GM12878 (cell line): Measurements from ENCODE around the gene DNAAF8. TPM values are rescaled to one million over a fixed set of nuclear protein-coding genes. Genes with fewer than 3 reads are reported as not detected.

Source experiments
- ATAC-seq: fragments of 200-7000 bp; cut with Tn5 transposase; 3 replicates; pipeline ENCODE4 v1.9.1; 2020; ENCODE audit warnings: mild to moderate bottlenecking, moderate library complexity
- Bru-seq: library from RNA; stranded (reverse); fragments of 400-500 nt; gene quantifications from one replicate; lab custom pipeline; 2021; lab: Mats Ljungman, UMichigan
- BruChase-seq, 2 experiments: library from RNA; stranded (reverse); fragments of 400-500 nt; gene quantifications; one replicate each; lab custom pipeline; 2021; lab: Mats Ljungman, UMichigan
- BruUV-seq: library from RNA; stranded (reverse); fragments of 400-500 nt; replicated peaks from 2 replicates; lab custom pipeline; 2021; lab: Mats Ljungman, UMichigan
- CTCF ChIA-PET: fragments of 300-600 bp; sonication (Branson Sonifier 250); formaldehyde crosslinking; extraction: SDS; loops from one replicate; lab custom pipeline; 2021; ENCODE audit warnings: inconsistent platforms; lab: Yijun Ruan, JAX
- POLR2A ChIA-PET: fragments of 350-600 bp; formaldehyde crosslinking; extraction: SDS; loops from one replicate; lab custom pipeline; 2021; ENCODE audit warnings: inconsistent platforms; lab: Charles Lee
- RAD21 ChIA-PET: fragments of 300-600 bp; sonication (Branson Sonifier 250); formaldehyde crosslinking; loops from one replicate; lab custom pipeline; 2023; ENCODE audit warnings: antibody characterized with exemption; ENCODE audit not compliant: unreplicated experiment; lab: Charles Lee
- SMC1A ChIA-PET: fragments of 300-600 bp; sonication (Branson Sonifier 250); formaldehyde crosslinking; loops from one replicate; lab custom pipeline; 2023; ENCODE audit not compliant: unreplicated experiment, uncharacterized antibody; lab: Charles Lee
- DNase-seq: peaks from one replicate; pipeline ENCODE4 v3.0.0-alpha.2; 2011; ENCODE audit warnings: low read depth, low spot score
- FAIRE-seq: peaks from 3 replicates; lab custom pipeline; 2011; peaks lifted over from hg19 to GRCh38; lab: Jason Lieb, UNC
- H2AFZ ChIP-seq: 2 replicates; pipeline ENCODE4 v1.6.0; 2011; ENCODE audit warnings: low read depth, low read length, control low read depth; ENCODE audit not compliant: control insufficient read depth
- H3K27ac ChIP-seq: 2 replicates; pipeline ENCODE4 v1.5.1; 2011; ENCODE audit warnings: control low read depth; ENCODE audit not compliant: control insufficient read depth, insufficient read depth
- H3K27me3 ChIP-seq, 2 experiments: replicated peaks in 1 of 2; 2 replicates each; pipeline versions ENCODE4 v1.6.0 to v1.6.1; 2011; ENCODE audit warnings: low read length in 1 of 2; ENCODE audit not compliant: control insufficient read depth in 2 of 2, insufficient read depth in 2 of 2
- H3K36me3 ChIP-seq, 2 experiments: 2 replicates each; pipeline ENCODE4 v1.5.1; 2011; ENCODE audit warnings: low read length in 1 of 2; ENCODE audit not compliant: control insufficient read depth in 2 of 2, insufficient read depth in 2 of 2
- H3K4me1 ChIP-seq: 2 replicates; pipeline ENCODE4 v1.6.1; 2011; ENCODE audit warnings: mild to moderate bottlenecking, low read length, moderate library complexity, mixed read lengths; ENCODE audit not compliant: control insufficient read depth, insufficient read depth
- H3K4me2 ChIP-seq: 2 replicates; pipeline ENCODE4 v1.6.0; 2011; ENCODE audit warnings: control low read depth; ENCODE audit not compliant: control insufficient read depth, insufficient read depth
- H3K4me3 ChIP-seq: fragments of 200-600 bp; sonication (generic); 2 replicates; pipeline ENCODE4 v1.5.1; 2016
- H3K79me2 ChIP-seq: 2 replicates; pipeline ENCODE4 v1.6.0; 2011; ENCODE audit warnings: low read length; ENCODE audit not compliant: control insufficient read depth, insufficient read depth
- H3K9ac ChIP-seq: 2 replicates; pipeline ENCODE4 v1.8.0; 2011; ENCODE audit warnings: low read length, control low read depth, mixed read lengths; ENCODE audit not compliant: control insufficient read depth, insufficient read depth
- H3K9me3 ChIP-seq: replicated peaks from 3 replicates; pipeline ENCODE4 v1.5.1; 2011; ENCODE audit warnings: mild to moderate bottlenecking, low read length; ENCODE audit not compliant: control insufficient read depth, insufficient read depth
- H4K20me1 ChIP-seq: 2 replicates; pipeline ENCODE4 v1.6.0; 2011; ENCODE audit not compliant: control insufficient read depth, insufficient read depth
- CBFB ChIP-seq: IDR thresholded peaks from 2 replicates; pipeline ENCODE4 v1.6.1; 2016; ENCODE audit warnings: antibody characterized with exemption, low read depth
- ETV6 ChIP-seq, 2 experiments: fragments of 450-650 bp in 1 of 2; IDR thresholded peaks in 1 of 2; conservative IDR thresholded peaks in 1 of 2; 2 replicates each; pipeline ENCODE4 v1.6.1; 2014; ENCODE audit warnings: antibody characterized with exemption in 1 of 2, borderline replicate concordance in 1 of 2, low read depth in 1 of 2, mild to moderate bottlenecking in 1 of 2, moderate library complexity in 1 of 2
- GABPA ChIP-seq: IDR thresholded peaks from 2 replicates; pipeline ENCODE4 v1.6.1; 2014; ENCODE audit warnings: antibody characterized with exemption, low read depth, mild to moderate bottlenecking, inconsistent platforms
- KLF5 ChIP-seq: fragments of 450-650 bp; IDR thresholded peaks from 2 replicates; pipeline ENCODE4 v1.6.1; 2014; ENCODE audit warnings: mild to moderate bottlenecking; ENCODE audit not compliant: partially characterized antibody
- LARP7 ChIP-seq: fragments of 450-650 bp; IDR thresholded peaks from 2 replicates; pipeline ENCODE4 v1.6.1; 2017; ENCODE audit warnings: mild to moderate bottlenecking
- MYC ChIP-seq: IDR thresholded peaks from 2 replicates; pipeline ENCODE4 v1.6.1; 2011; ENCODE audit warnings: mild to moderate bottlenecking, low read length, moderate library complexity, inconsistent platforms; ENCODE audit not compliant: insufficient read depth, insufficient replicate concordance, insufficient read length, severe bottlenecking
- NR2F1 ChIP-seq: fragments of 450-650 bp; conservative IDR thresholded peaks from 2 replicates; pipeline ENCODE4 v1.6.1; 2017; ENCODE audit warnings: mild to moderate bottlenecking
- POU2F2 ChIP-seq: IDR thresholded peaks from 3 replicates; pipeline ENCODE4 v1.6.1; 2011; ENCODE audit warnings: low read depth, mild to moderate bottlenecking, low read length, borderline replicate concordance
- RB1 ChIP-seq: fragments of 450-650 bp; formaldehyde crosslinking; IDR thresholded peaks from 2 replicates; pipeline ENCODE4 v1.6.1; 2017; ENCODE audit warnings: mild to moderate bottlenecking, borderline replicate concordance
- SP1 ChIP-seq: IDR thresholded peaks from one replicate; pipeline ENCODE4 v1.6.1; 2011; ENCODE audit warnings: low read depth, low read length
- SREBF1 ChIP-seq: IDR thresholded peaks from 2 replicates; pipeline ENCODE4 v1.6.1; 2012; ENCODE audit warnings: mild to moderate bottlenecking, low read length
- YBX1 ChIP-seq: fragments of 450-650 bp; IDR thresholded peaks from 2 replicates; pipeline ENCODE4 v1.6.1; 2016; ENCODE audit warnings: antibody characterized with exemption
- WGBS: methylation state at CpG from one replicate; pipeline ENCODE4 v1.1.6; 2016; ENCODE audit warnings: low lambda C conversion rate; ENCODE audit not compliant: insufficient replicate concordance, insufficient coverage; ENCODE audit errors: missing lambda C conversion rate; 5-methylcytosine and 5-hydroxymethylcytosine counted together
- in situ Hi-C: fragments of 300-500 bp; cut with MboI; formaldehyde crosslinking; loops from 9 replicates; pipeline ENCODE4 v1.14.3; 2018; ENCODE audit warnings: mixed read lengths
- intact Hi-C: fragments of 100-400 bp; cut with micrococcal nuclease; formaldehyde crosslinking; loops from one replicate; pipeline ENCODE4 v1.14.2; 2022; ENCODE audit not compliant: unreplicated experiment
- long read RNA-seq, 2 experiments: library from polyadenylated mRNA; unstranded; transcript quantifications; one replicate each; pipeline ENCODE4 v2.0.0, GENCODE V29; 2019 to 2020
- polyA minus RNA-seq, 3 experiments: library from RNA; depleted of rRNA, polyadenylated mRNA; stranded (reverse); fragments of >200 nt; gene quantifications; 2 replicates each; pipeline ENCODE4 v1.2.3, GENCODE V29; 2011
- polyA plus RNA-seq, 11 experiments: library from polyadenylated mRNA; depleted of rRNA in 4 of 11; unstranded in 6 of 11; stranded (reverse) in 5 of 11; fragments of >200 nt; fragmentation: Nextera tagmentation in 4 of 11; fragmentation: Illumina TruSeq in 1 of 11; extraction: Ambion mirVana in 4 of 11; extraction: Trizol in 1 of 11; gene quantifications; 1 replicate in 1 of 11; 2 replicates in 10 of 11; pipeline versions ENCODE4 v1.2.1 to v1.2.3, GENCODE V29; 2011 to 2016; ENCODE audit warnings: inconsistent platforms in 2 of 11, missing spikeins in 2 of 11, low read depth in 1 of 11
- total RNA-seq, 4 experiments: library from RNA; depleted of rRNA in 3 of 4; stranded (reverse); fragments of >200 nt in 3 of 4; fragmentation: Illumina TruSeq in 1 of 4; extraction: Trizol in 1 of 4; gene quantifications; 2 replicates each; pipeline versions ENCODE4 v1.2.1 to v1.2.3, GENCODE V29; 2013 to 2021
- TF ChIP-seq, protein P1 (sequence below): IDR thresholded peaks from 2 replicates; pipeline ENCODE4 v1.6.1; 2012; ENCODE audit warnings: low read depth, low read length, improper control_type of control experiment
- TF ChIP-seq, protein P2 (sequence below): IDR thresholded peaks from 2 replicates; pipeline ENCODE4 v1.6.1; 2012; ENCODE audit warnings: mild to moderate bottlenecking, low read depth, low read length

DNAAF8 gene
- not detected in 2 replicates for total RNA-seq (2013; cell fraction: nucleolus; rRNA removed)
- 0.22 and 0.56 TPM in 2 replicates for total RNA-seq (2014; rRNA removed)
- 0.09 and 0.22 TPM in 2 replicates for total RNA-seq (2014; rRNA removed; fragmentation: Illumina TruSeq; extraction: Trizol)
- total RNA-seq (2021) = 0.21 and 0.36 TPM in 2 replicates
- 0.39 TPM for polyA plus RNA-seq (2011; ENCODE audit: low read depth)
- polyA plus RNA-seq (2011; rRNA removed) = 0.03 and 0.22 TPM in 2 replicates
- 0.24 and 0.30 TPM in 2 replicates for polyA plus RNA-seq (2011; cell fraction: cytosol; rRNA removed)
- polyA plus RNA-seq (2011; cell fraction: nucleus; rRNA removed) = 0.31 and 0.37 TPM in 2 replicates
- polyA plus RNA-seq (2012) = 0.31 and 0.51 TPM in 2 replicates
- 0.01 TPM in 1 of 2 replicates, not detected in the other for polyA plus RNA-seq (2014; fragmentation: Illumina TruSeq; extraction: Trizol)
- polyA plus RNA-seq (2014; fragmentation: Nextera tagmentation; extraction: Ambion mirVana) = not detected
- polyA plus RNA-seq (2014; rRNA removed) = 0.13 and 0.16 TPM in 2 replicates
- under 1 TPM; 0.21 to 0.78 TPM for polyA plus RNA-seq (2016; fragmentation: Nextera tagmentation; extraction: Ambion mirVana)
- polyA minus RNA-seq (2011; rRNA and poly(A)+ RNA removed) = 0.07 and 0.57 TPM in 2 replicates
- polyA minus RNA-seq (2011; cell fraction: cytosol; rRNA and poly(A)+ RNA removed) = not detected in 2 replicates
- not detected in 2 replicates for polyA minus RNA-seq (2011; cell fraction: nucleus; rRNA and poly(A)+ RNA removed)
- Bru-seq, nascent RNA = percentile 25 among the genes with signal in this experiment
- percentile 10 among the genes with signal in this experiment for BruChase-seq, experiment 1, labeled RNA remaining after a 6-hour chase
- BruChase-seq, experiment 2, labeled RNA remaining after a 2-hour chase = percentile 14 among the genes with signal in this experiment
- long read RNA-seq, experiment 1, partial matches to known transcripts = 0 of 1 reads
- long read RNA-seq, experiment 1, other reads (novel, unspliced or antisense) = 1 of 1 reads
- long read RNA-seq, experiment 2 = 0 reads

DNA sequence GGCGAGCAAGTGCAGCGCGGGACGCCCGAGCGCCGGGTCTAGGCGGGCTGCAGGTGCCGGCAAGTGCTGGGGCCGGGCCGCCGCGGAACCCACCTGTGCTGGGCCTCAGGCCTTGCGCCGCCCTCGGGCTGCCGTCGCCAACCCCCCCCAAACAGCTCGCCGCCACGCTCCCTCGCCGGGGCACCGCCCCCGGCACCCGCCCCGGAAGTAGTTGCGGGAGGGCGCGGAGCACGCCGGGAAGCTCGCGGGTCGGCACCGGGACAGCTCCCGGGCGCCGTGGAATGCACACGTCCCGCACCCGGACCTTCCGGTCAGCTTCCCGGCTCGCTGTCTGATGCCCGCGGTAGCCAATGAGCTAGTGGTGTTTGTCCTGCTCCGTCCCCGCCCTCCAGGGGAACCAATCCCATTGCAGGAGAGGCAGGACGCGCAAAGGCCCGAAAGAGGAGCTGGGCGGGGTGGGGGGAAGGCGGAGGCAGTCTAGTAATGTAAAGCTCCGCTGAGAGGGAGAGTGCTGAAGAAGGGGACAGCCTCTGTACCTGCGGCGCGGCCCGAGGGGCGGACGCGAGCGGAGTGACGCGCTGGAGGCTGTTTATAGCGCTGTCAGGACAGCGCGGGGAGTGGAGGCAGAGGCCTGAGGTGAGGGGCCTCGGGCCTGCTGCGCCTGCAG lies at the start of gene DNAAF8, which contains the start of gene ANKS3:
TSS of gene DNAAF8 (plus strand) at position 475 of the 667 bp plus-strand sequence. CDS start 1,978 bp downstream, outside the sequence.
TSS of gene ANKS3 (minus strand) at position 209 of the 667 bp plus-strand sequence. CDS start 4,122 bp downstream, outside the sequence.
- CTCF ChIA-PET = interaction anchor here (0.6 to 2.7 kb wide), 15 partner anchors 9 to 478 kb away, joined by 3 to 11 read pairs (median 3); partner anchors contain the start of gene ROGDI
- H4K20me1 ChIP-seq = no peaks in the 10 kb centered on the region
- H3K4me1 ChIP-seq = peaks cover 2% of the 10 kb centered on the region; the same call in 1 of the 2 replicates
- peak within 1 kb of the TSS; percentile 87 for H3K4me3 ChIP-seq
- no peaks in the 10 kb centered on the region for H3K9me3 ChIP-seq
- FAIRE-seq = peak; percentile 65
- DNase-seq = peak; percentile 59
- H2AFZ ChIP-seq = peak within 1 kb of the TSS; percentile 99
- H3K79me2 ChIP-seq = peaks cover 13% of the 10 kb centered on the region
- H3K4me2 ChIP-seq = peak within 1 kb of the TSS; percentile 100
- H3K27me3 ChIP-seq = no peaks in the 10 kb centered on the region
- H3K27ac ChIP-seq = peak within 1 kb of the TSS; percentile 73
- ATAC-seq = peak; percentile 92
- 1% methylated on average over 65 of the region's 70 CpGs for WGBS
- intact Hi-C loops = loop anchor here (2.0 kb wide), 2 partner anchors 35 to 69 kb away; partner anchors contain the start of gene ROGDI
- POLR2A ChIA-PET = interaction anchor here (0.6 to 2.0 kb wide), 13 partner anchors 13 to 118 kb away, joined by 3 to 15 read pairs (median 4); partner anchors contain the start of genes MGRN1, NUDT16L1 and ROGDI
- in situ Hi-C loops = no loop called here
- no TSS peak for BruUV-seq
- H3K36me3 ChIP-seq = no peaks in the 10 kb centered on the region; a peak in 1 of 4 replicates
- SMC1A ChIA-PET = interaction anchor here (0.8 to 2.3 kb wide), 10 partner anchors 13 to 117 kb away, joined by 3 to 15 read pairs (median 4); partner anchors contain the start of genes MGRN1, ROGDI and ZNF500
- RAD21 ChIA-PET = interaction anchor here (0.7 to 2.7 kb wide), 12 partner anchors 13 to 185 kb away, joined by 3 to 18 read pairs (median 6); partner anchors contain the start of genes GLYR1, MGRN1, NUDT16L1 and ROGDI
- H3K9ac ChIP-seq = peak within 1 kb of the TSS; percentile 92
- TF ChIP-seq LARP7 = peak; percentile 86
- TF ChIP-seq, protein P1, sequence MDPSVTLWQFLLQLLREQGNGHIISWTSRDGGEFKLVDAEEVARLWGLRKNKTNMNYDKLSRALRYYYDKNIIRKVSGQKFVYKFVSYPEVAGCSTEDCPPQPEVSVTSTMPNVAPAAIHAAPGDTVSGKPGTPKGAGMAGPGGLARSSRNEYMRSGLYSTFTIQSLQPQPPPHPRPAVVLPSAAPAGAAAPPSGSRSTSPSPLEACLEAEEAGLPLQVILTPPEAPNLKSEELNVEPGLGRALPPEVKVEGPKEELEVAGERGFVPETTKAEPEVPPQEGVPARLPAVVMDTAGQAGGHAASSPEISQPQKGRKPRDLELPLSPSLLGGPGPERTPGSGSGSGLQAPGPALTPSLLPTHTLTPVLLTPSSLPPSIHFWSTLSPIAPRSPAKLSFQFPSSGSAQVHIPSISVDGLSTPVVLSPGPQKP = peak; percentile 55; the same call in 1 of the 2 replicates
- peak; percentile 88 for TF ChIP-seq GABPA
- no peak for TF ChIP-seq POU2F2
- TF ChIP-seq YBX1 = no peak
- no peak for TF ChIP-seq ETV6 (conservative IDR thresholded peaks at IDR 0.05 in 1 of 2, IDR thresholded peaks at IDR 0.05 in 1 of 2; ENCODE audit: borderline replicate concordance in 1 of 2, low read depth in 1 of 2)
- TF ChIP-seq, protein P2, sequence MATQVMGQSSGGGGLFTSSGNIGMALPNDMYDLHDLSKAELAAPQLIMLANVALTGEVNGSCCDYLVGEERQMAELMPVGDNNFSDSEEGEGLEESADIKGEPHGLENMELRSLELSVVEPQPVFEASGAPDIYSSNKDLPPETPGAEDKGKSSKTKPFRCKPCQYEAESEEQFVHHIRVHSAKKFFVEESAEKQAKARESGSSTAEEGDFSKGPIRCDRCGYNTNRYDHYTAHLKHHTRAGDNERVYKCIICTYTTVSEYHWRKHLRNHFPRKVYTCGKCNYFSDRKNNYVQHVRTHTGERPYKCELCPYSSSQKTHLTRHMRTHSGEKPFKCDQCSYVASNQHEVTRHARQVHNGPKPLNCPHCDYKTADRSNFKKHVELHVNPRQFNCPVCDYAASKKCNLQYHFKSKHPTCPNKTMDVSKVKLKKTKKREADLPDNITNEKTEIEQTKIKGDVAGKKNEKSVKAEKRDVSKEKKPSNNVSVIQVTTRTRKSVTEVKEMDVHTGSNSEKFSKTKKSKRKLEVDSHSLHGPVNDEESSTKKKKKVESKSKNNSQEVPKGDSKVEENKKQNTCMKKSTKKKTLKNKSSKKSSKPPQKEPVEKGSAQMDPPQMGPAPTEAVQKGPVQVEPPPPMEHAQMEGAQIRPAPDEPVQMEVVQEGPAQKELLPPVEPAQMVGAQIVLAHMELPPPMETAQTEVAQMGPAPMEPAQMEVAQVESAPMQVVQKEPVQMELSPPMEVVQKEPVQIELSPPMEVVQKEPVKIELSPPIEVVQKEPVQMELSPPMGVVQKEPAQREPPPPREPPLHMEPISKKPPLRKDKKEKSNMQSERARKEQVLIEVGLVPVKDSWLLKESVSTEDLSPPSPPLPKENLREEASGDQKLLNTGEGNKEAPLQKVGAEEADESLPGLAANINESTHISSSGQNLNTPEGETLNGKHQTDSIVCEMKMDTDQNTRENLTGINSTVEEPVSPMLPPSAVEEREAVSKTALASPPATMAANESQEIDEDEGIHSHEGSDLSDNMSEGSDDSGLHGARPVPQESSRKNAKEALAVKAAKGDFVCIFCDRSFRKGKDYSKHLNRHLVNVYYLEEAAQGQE = peak; percentile 66; the same call in 1 of the 2 replicates
- TF ChIP-seq NR2F1 = peak; percentile 70
- no peak for TF ChIP-seq MYC
- peak; percentile 67 for TF ChIP-seq SP1
- peak; percentile 40 for TF ChIP-seq SREBF1
- peak; percentile 48 for TF ChIP-seq KLF5
- peak; percentile 52; the same call in 1 of the 2 replicates for TF ChIP-seq RB1
- TF ChIP-seq CBFB = 0 out of 2 replicates have a peak, but pooled peaks have one; percentile 9
